A549 (cell line): ENCODE results near the gene IL11RA. TPM values are rescaled to one million over a fixed set of nuclear protein-coding genes. Genes with fewer than 3 reads are reported as not detected.
A peak's percentile ranks its signal among the peaks of the same experiment; 100 is the strongest.

Experiments used
- ATAC-seq, 2 experiments: fragments of 200-7000 bp in 1 of 2; fragments of >200 bp in 1 of 2; cut with Nextera tagmentation in 1 of 2; cut with Tn5 transposase in 1 of 2; 3 replicates each; pipeline versions ENCODE4 v1.8.0 to v1.9.1; 2018 to 2020; ENCODE audit warnings: mild to moderate bottlenecking in 1 of 2, moderate library complexity in 1 of 2
- CTCF ChIA-PET: fragments of 300-600 bp; sonication (Branson Sonifier 250); formaldehyde crosslinking; extraction: SDS; loops from one replicate; lab custom pipeline; 2021; ENCODE audit warnings: antibody characterized with exemption, inconsistent platforms; lab: Yijun Ruan, JAX
- POLR2A ChIA-PET: fragments of 350-600 bp; formaldehyde crosslinking; extraction: SDS; loops from one replicate; lab custom pipeline; 2021; ENCODE audit warnings: antibody characterized with exemption, inconsistent platforms; lab: Yijun Ruan, JAX
- DNase-seq, 2 experiments: peaks; one replicate each; pipeline versions ENCODE4 v3.0.0 to v3.0.0-alpha.2; 2011 to 2016; ENCODE audit warnings: low read depth in 1 of 2, low spot score in 1 of 2
- FAIRE-seq: peaks from 2 replicates; lab custom pipeline; 2011; peaks lifted over from hg19 to GRCh38; lab: Jason Lieb, UNC
- H3K27ac ChIP-seq, 2 experiments: fragments of >200 bp; sonication (Bioruptor Twin); formaldehyde crosslinking; 3 replicates each; pipeline ENCODE4 v1.5.1; 2016 to 2017
- H3K4me1 ChIP-seq: fragments of >200 bp; sonication (Bioruptor Twin); formaldehyde crosslinking; 3 replicates; pipeline ENCODE4 v1.6.1; 2016
- H3K4me2 ChIP-seq: fragments of >200 bp; sonication (Bioruptor Twin); formaldehyde crosslinking; 3 replicates; pipeline ENCODE4 v1.6.1; 2016
- H3K4me3 ChIP-seq: fragments of >200 bp; sonication (Bioruptor Twin); formaldehyde crosslinking; 3 replicates; pipeline ENCODE4 v1.5.1; 2016
- H3K9me3 ChIP-seq: fragments of >200 bp; sonication (Bioruptor Twin); formaldehyde crosslinking; 3 replicates; pipeline ENCODE4 v1.6.1; 2016
- ATOH8 ChIP-seq: fragments of 250-450 bp; sonication (Bioruptor Pico); IDR thresholded peaks from 2 replicates; pipeline ENCODE4 v1.5.0; 2020; ENCODE audit warnings: low read depth, mild to moderate bottlenecking, moderate library complexity
- CBX2 ChIP-seq: fragments of 200-600 bp; sonication (generic); IDR thresholded peaks from 2 replicates; pipeline ENCODE4 v1.6.1; 2016; ENCODE audit warnings: low read depth, mild to moderate bottlenecking, borderline replicate concordance
- CEBPB ChIP-seq, 2 experiments: fragments of >200 bp in 1 of 2; sonication (Bioruptor Twin) in 1 of 2; formaldehyde crosslinking in 1 of 2; IDR thresholded peaks; 2 replicates each; pipeline ENCODE4 v1.6.1; 2012 to 2016
- EP300 ChIP-seq, 2 experiments: fragments of >200 bp; sonication (Bioruptor Twin); formaldehyde crosslinking; IDR thresholded peaks; 2 replicates in 1 of 2; 3 replicates in 1 of 2; pipeline ENCODE4 v1.6.1; 2016 to 2017
- ESRRA ChIP-seq: fragments of 150-350 bp; IDR thresholded peaks from 2 replicates; pipeline ENCODE4 v1.6.1; 2014; ENCODE audit warnings: mild to moderate bottlenecking, low read length, borderline replicate concordance
- HEYL ChIP-seq: fragments of 250-450 bp; sonication (Bioruptor Pico); IDR thresholded peaks from 2 replicates; pipeline ENCODE4 v1.8.0; 2021; ENCODE audit warnings: mild to moderate bottlenecking, moderate library complexity
- HOXA7 ChIP-seq: fragments of 250-450 bp; sonication (Bioruptor Pico); IDR thresholded peaks from 2 replicates; pipeline ENCODE4 v1.5.0; 2020; ENCODE audit warnings: mild to moderate bottlenecking, moderate library complexity
- HOXB13 ChIP-seq: fragments of 250-450 bp; sonication (Bioruptor Pico); IDR thresholded peaks from 2 replicates; pipeline ENCODE4 v1.5.0; 2020; ENCODE audit warnings: low read depth, mild to moderate bottlenecking, moderate library complexity
- MAFK ChIP-seq: fragments of 450-650 bp; IDR thresholded peaks from 2 replicates; pipeline ENCODE4 v1.6.1; 2014; ENCODE audit not compliant: partially characterized antibody
- MAX ChIP-seq: IDR thresholded peaks from 2 replicates; pipeline ENCODE4 v1.6.1; 2012
- MYC ChIP-seq: IDR thresholded peaks from 2 replicates; pipeline ENCODE4 v1.6.1; 2012; ENCODE audit warnings: mild to moderate bottlenecking, inconsistent platforms, low read length, improper control_type of control experiment, borderline replicate concordance
- NPAS2 ChIP-seq: fragments of 250-450 bp; sonication (Bioruptor Pico); IDR thresholded peaks from 2 replicates; pipeline ENCODE4 v1.8.0; 2022; ENCODE audit warnings: mild to moderate bottlenecking, moderate library complexity, borderline replicate concordance
- PHF8 ChIP-seq: fragments of 200-600 bp; sonication (generic); IDR thresholded peaks from 2 replicates; pipeline ENCODE4 v1.6.1; 2016; ENCODE audit warnings: low read depth, mild to moderate bottlenecking, antibody characterized with exemption, moderate library complexity, borderline replicate concordance
- POLR2A ChIP-seq: IDR thresholded peaks from 2 replicates; pipeline ENCODE4 v1.6.1; 2012; ENCODE audit warnings: mild to moderate bottlenecking, low read length
- POLR2AphosphoS2 ChIP-seq: conservative IDR thresholded peaks from 2 replicates; pipeline ENCODE4 v1.6.1; 2012; ENCODE audit warnings: low read length, improper control_type of control experiment, inconsistent platforms
- RAD21 ChIP-seq, 2 experiments: fragments of >200 bp in 1 of 2; sonication (Bioruptor Twin) in 1 of 2; formaldehyde crosslinking in 1 of 2; IDR thresholded peaks in 1 of 2; conservative IDR thresholded peaks in 1 of 2; 2 replicates in 1 of 2; 3 replicates in 1 of 2; pipeline ENCODE4 v1.6.1; 2012 to 2018; ENCODE audit warnings: inconsistent platforms in 1 of 2
- RARB ChIP-seq: fragments of 250-450 bp; sonication (Bioruptor Pico); IDR thresholded peaks from 2 replicates; pipeline ENCODE4 v1.8.0; 2021; ENCODE audit warnings: mild to moderate bottlenecking, moderate library complexity
- REST ChIP-seq: fragments of 200-600 bp; sonication (generic); IDR thresholded peaks from 2 replicates; pipeline ENCODE4 v1.6.1; 2016; ENCODE audit warnings: antibody characterized with exemption, mild to moderate bottlenecking, moderate library complexity
- RFX5 ChIP-seq: fragments of 450-650 bp; IDR thresholded peaks from 2 replicates; pipeline ENCODE4 v1.7.1; 2014; ENCODE audit warnings: antibody characterized with exemption, mild to moderate bottlenecking, moderate library complexity
- ZC3H11A ChIP-seq: fragments of 450-650 bp; IDR thresholded peaks from 2 replicates; pipeline ENCODE4 v1.6.1; 2014; ENCODE audit warnings: antibody characterized with exemption, mild to moderate bottlenecking
- ZNF302 ChIP-seq: fragments of 250-450 bp; sonication (Bioruptor Pico); IDR thresholded peaks from 2 replicates; pipeline ENCODE4 v1.9.0; 2021; ENCODE audit warnings: inconsistent platforms, mild to moderate bottlenecking, moderate library complexity
- ZSCAN20 ChIP-seq: fragments of 250-450 bp; sonication (Bioruptor Pico); IDR thresholded peaks from 2 replicates; pipeline ENCODE4 v1.8.0; 2022; ENCODE audit warnings: mild to moderate bottlenecking, moderate library complexity
- WGBS: methylation state at CpG from one replicate; pipeline ENCODE4 v1.1.6; 2017; ENCODE audit errors: missing lambda C conversion rate; 5-methylcytosine and 5-hydroxymethylcytosine counted together
- polyA plus RNA-seq, 4 experiments: library from polyadenylated mRNA; depleted of rRNA in 3 of 4; stranded (reverse); fragments of >200 nt; fragmentation: RNase III in 1 of 4; extraction: RNeasy Plus Mini Kit Qiagen cat#74134 plus additional on column Dnase treatment in 1 of 4; gene quantifications; 2 replicates in 3 of 4; 3 replicates in 1 of 4; pipeline ENCODE4 v1.2.3, GENCODE V29; 2011 to 2017
- TF ChIP-seq, protein P1 (sequence below): fragments of 150-350 bp; IDR thresholded peaks from 2 replicates; pipeline ENCODE4 v1.6.1; 2014; ENCODE audit warnings: low read depth, mild to moderate bottlenecking, low read length
- TF ChIP-seq, protein P2 (sequence below): fragments of >200 bp; sonication (Bioruptor Twin); formaldehyde crosslinking; IDR thresholded peaks from 3 replicates; pipeline ENCODE4 v1.6.1; 2016

Gene IL11RA
- polyA plus RNA-seq, 2 of the 4 experiments (the other 2 are of a cell fraction), result 5.6 to 6.8 TPM

GRCh38 chr9:34665067-34665380, 13.0 kb downstream of the IL11RA start:
- no peak for DNase-seq
- Histone ChIP-seq H3K4me2 (peak overlapping the region; percentile 96), H3K27ac (peak overlapping the region; percentile 70 to 97), H3K9me3 (0 out of 3 replicates have a peak, but pooled peaks cover 3% of the 10 kb centered on the region), H3K4me1 (peaks cover 8% of the 10 kb centered on the region)
- CTCF ChIA-PET, result interaction anchor here (0.5 to 12.1 kb wide), 15 partner anchors 8 to 1007 kb away, joined by 3 to 288 read pairs (median 3); partner anchors contain the start of genes GALT, IL11RA and SIGMAR1
- WGBS, result 17% methylated on average over 12 of the region's 26 CpGs
- TF ChIP-seq POLR2A, result no peak
- peak; percentile 43 for TF ChIP-seq MAX
- TF ChIP-seq, all 56 proteins: peak for 1
- POLR2A ChIA-PET, result interaction anchor here (0.6 to 1.3 kb wide), 6 partner anchors 13 to 1379 kb away, joined by 3 to 6 read pairs (median 5); partner anchors contain the start of genes GALT and IL11RA
- ATAC-seq (peak in 1 of 2 experiments; percentile 43; a peak in 3 of 6 replicates), FAIRE-seq (no peak)
- H3K4me3 ChIP-seq, result peak overlapping the region; percentile 93

DNA sequence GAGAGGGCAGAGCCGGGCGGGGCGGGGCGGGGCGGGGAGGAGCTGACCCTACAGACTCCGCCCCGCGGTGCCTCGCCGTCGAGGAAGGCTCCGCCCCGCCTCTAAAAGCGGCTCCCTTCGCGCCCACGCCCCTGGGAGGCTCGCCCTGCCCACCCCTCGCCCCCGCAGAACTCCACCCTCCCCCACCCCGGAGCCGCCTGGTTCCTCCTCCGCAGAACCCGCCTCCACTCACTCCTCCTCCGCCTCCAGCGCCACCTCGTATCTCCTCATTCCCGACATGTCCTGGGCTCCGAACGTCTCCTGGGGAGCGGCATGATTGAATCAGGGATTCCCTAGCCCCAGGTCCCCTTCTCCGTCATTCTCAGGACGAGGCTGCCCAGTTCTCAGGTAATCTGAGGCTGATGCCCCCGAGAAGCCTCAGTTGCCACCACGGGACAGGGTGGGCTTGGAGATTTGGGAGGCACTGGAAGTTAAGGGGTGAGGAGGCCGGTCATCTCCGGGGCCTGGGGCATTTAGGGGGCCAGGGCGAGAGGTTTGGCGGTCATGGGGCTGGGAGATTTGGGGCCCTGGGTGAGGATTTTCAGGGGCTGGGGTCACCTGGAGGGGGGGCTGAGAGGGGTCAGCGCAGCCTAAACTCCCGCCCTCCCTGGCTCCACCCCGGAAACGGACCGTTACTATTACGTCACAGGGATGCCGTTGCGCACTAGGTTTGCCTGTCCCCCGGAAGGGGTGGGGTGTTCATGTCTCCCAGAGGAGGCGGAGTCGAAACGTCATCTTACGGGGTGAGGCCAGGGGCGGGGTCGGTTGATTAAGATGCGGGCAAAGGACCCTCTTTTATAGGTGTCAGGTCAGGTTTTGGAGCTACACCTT, 13.6 kb downstream of the IL11RA start:
- Histone ChIP-seq H3K9me3 (0 out of 3 replicates have a peak, but pooled peaks cover 4% of the 10 kb centered on the region), H3K4me3 (peak overlapping the region; percentile 93), H3K4me1 (peaks cover 8% of the 10 kb centered on the region), H3K27ac (peak overlapping the region; percentile 96 to 97), H3K4me2 (peak overlapping the region; percentile 96)
- peak; percentile 79 to 86 for ATAC-seq
- POLR2A ChIA-PET, result interaction anchor here (0.6 to 1.3 kb wide), 6 partner anchors 14 to 1380 kb away, joined by 3 to 6 read pairs (median 5); partner anchors contain the start of genes GALT and IL11RA
- under 1% methylated on average over 26 of the region's 55 CpGs for WGBS
- FAIRE-seq, result peak; percentile 28
- peak; percentile 95 to 99 for DNase-seq
- CTCF ChIA-PET, result interaction anchor here (1.2 to 12.1 kb wide), 11 partner anchors 9 to 332 kb away, joined by 3 to 288 read pairs (median 4); partner anchors contain the start of genes GALT, IL11RA and SIGMAR1
- TF ChIP-seq MAFK, result no peak
- TF ChIP-seq POLR2A, result peak; percentile 47
- TF ChIP-seq HEYL (CRISPR knock-in tag), result no peak
- TF ChIP-seq NPAS2 (CRISPR knock-in tag), result no peak
- TF ChIP-seq PHF8, result peak; percentile 85; the same call in 1 of the 2 replicates
- no peak for TF ChIP-seq POLR2AphosphoS2
- TF ChIP-seq RAD21 (conservative IDR thresholded peaks at IDR 0.05 in 1 of 2, IDR thresholded peaks at IDR 0.05 in 1 of 2), result no peak
- no peak for TF ChIP-seq EP300 (IDR thresholded peaks at IDR 0.05)
- TF ChIP-seq ZSCAN20 (CRISPR knock-in tag), result no peak
- TF ChIP-seq, protein P1, sequence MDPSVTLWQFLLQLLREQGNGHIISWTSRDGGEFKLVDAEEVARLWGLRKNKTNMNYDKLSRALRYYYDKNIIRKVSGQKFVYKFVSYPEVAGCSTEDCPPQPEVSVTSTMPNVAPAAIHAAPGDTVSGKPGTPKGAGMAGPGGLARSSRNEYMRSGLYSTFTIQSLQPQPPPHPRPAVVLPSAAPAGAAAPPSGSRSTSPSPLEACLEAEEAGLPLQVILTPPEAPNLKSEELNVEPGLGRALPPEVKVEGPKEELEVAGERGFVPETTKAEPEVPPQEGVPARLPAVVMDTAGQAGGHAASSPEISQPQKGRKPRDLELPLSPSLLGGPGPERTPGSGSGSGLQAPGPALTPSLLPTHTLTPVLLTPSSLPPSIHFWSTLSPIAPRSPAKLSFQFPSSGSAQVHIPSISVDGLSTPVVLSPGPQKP, result no peak
- TF ChIP-seq RFX5, result no peak
- TF ChIP-seq MAX, result peak; percentile 3
- TF ChIP-seq, protein P2, sequence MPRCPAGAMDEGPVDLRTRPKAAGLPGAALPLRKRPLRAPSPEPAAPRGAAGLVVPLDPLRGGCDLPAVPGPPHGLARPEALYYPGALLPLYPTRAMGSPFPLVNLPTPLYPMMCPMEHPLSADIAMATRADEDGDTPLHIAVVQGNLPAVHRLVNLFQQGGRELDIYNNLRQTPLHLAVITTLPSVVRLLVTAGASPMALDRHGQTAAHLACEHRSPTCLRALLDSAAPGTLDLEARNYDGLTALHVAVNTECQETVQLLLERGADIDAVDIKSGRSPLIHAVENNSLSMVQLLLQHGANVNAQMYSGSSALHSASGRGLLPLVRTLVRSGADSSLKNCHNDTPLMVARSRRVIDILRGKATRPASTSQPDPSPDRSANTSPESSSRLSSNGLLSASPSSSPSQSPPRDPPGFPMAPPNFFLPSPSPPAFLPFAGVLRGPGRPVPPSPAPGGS, result no peak
- TF ChIP-seq RARB, result 0 out of 2 replicates have a peak, but pooled peaks have one; percentile 15
- peak; percentile 78; the same call in 1 of the 2 replicates for TF ChIP-seq HOXA7 (CRISPR knock-in tag)
- TF ChIP-seq REST, result no peak; the same call in 1 of the 2 replicates
- TF ChIP-seq HOXB13, result no peak
- TF ChIP-seq CBX2, result no peak
- no peak for TF ChIP-seq ZC3H11A
- no peak for TF ChIP-seq ESRRA
- TF ChIP-seq ATOH8 (CRISPR knock-in tag), result no peak
- no peak for TF ChIP-seq ZNF302
- TF ChIP-seq CEBPB (IDR thresholded peaks at IDR 0.05), result peak; percentile 30 to 65; a peak in 3 of 4 replicates
- no peak for TF ChIP-seq MYC
